ENCODE results near the gene MYBPC2.
"Not testable (repeated sequence)": the region's sequence is repeated elsewhere in the genome, so short reads cannot be mapped to it uniquely, and the experiment has no call there.

Gene MYBPC2

DNA sequence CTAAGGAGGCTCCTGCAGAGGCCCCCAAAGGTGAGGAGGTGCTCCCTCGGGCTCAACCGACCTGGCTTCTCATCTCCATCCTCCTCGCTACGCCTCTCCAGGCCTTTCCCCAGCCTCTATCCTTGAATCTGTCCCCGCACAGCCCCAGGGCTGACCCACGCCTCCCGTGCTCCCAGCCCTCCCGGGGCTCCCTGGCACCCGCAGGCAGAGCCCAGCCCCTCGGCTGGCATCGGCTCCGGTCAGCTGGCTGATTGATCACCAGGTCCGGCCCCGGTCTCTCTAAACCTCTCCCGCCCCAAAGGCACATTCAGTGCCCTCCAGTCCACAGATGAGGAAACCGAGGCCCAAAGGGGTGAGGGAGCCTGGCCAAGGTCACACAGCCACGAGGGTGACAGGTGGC lies 2.5 kb downstream of the MYBPC2 start:
- DNase-seq (ENCODE audit: extremely low read depth, insufficient read length), result no peak
- no peaks in the 10 kb centered on the region for H3K36me3 ChIP-seq (ENCODE audit: control insufficient read depth, insufficient read depth, low read length)
- H3K4me3 ChIP-seq (replicated peaks; ENCODE audit: low read depth, low read length), result no peak overlapping the region
- TF ChIP-seq, protein P1, sequence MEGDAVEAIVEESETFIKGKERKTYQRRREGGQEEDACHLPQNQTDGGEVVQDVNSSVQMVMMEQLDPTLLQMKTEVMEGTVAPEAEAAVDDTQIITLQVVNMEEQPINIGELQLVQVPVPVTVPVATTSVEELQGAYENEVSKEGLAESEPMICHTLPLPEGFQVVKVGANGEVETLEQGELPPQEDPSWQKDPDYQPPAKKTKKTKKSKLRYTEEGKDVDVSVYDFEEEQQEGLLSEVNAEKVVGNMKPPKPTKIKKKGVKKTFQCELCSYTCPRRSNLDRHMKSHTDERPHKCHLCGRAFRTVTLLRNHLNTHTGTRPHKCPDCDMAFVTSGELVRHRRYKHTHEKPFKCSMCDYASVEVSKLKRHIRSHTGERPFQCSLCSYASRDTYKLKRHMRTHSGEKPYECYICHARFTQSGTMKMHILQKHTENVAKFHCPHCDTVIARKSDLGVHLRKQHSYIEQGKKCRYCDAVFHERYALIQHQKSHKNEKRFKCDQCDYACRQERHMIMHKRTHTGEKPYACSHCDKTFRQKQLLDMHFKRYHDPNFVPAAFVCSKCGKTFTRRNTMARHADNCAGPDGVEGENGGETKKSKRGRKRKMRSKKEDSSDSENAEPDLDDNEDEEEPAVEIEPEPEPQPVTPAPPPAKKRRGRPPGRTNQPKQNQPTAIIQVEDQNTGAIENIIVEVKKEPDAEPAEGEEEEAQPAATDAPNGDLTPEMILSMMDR (IDR thresholded peaks at IDR 0.05; ENCODE audit: insufficient read depth, low read length, poor library complexity, severe bottlenecking), result no peak
- H3K27me3 ChIP-seq (replicated peaks; ENCODE audit: control insufficient read depth, insufficient read depth, low read length), result no peaks in the 10 kb centered on the region

- Histone ChIP-seq H3K36me3 (ENCODE audit: control insufficient read depth, insufficient read depth, low read length) (no peaks in the 10 kb centered on the region), H3K4me3 (replicated peaks; ENCODE audit: low read depth, low read length) (no peak overlapping the region), H3K27me3 (replicated peaks; ENCODE audit: control insufficient read depth, insufficient read depth, low read length) (no peaks in the 10 kb centered on the region)
- TF ChIP-seq, protein P1 (IDR thresholded peaks at IDR 0.05; ENCODE audit: insufficient read depth, low read length, poor library complexity, severe bottlenecking), result no peak
- DNase-seq (ENCODE audit: extremely low read depth, insufficient read length), result no peak
Measured at GRCh38 chr19:50435627-50436026, 2.9 kb downstream of the MYBPC2 start.

GRCh38 chr19:50437862-50438449 lies 5.3 kb downstream of the MYBPC2 start:
- H3K27me3 ChIP-seq (replicated peaks; ENCODE audit: control insufficient read depth, insufficient read depth, low read length), result no peaks in the 10 kb centered on the region
- no peak for DNase-seq (ENCODE audit: extremely low read depth, insufficient read length)
- no peaks in the 10 kb centered on the region for H3K36me3 ChIP-seq (ENCODE audit: control insufficient read depth, insufficient read depth, low read length)
- H3K4me3 ChIP-seq (replicated peaks; ENCODE audit: low read depth, low read length), result no peak overlapping the region
- TF ChIP-seq, protein P1 (IDR thresholded peaks at IDR 0.05; ENCODE audit: insufficient read depth, low read length, poor library complexity, severe bottlenecking), result no peak

DNA sequence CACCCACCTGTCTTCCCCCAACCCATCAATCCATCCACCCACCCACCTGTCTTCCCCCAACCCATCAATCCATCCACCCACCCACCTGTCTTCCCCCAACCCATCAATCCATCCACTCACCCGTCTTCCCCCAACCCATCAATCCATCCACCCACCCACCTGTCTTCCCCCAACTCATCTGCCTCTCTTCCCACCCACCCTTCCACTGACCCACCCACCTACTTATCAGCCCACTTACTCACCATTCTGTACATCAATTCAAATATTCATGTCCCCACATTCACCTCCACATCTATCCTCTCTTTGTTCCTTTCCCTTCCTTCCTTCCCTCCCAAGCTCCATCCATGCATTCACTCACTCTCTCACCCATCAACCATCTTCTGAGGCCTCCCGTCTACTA lies 6.4 kb downstream of the MYBPC2 start:
- DNase-seq (ENCODE audit: extremely low read depth, insufficient read length); H3K4me3 ChIP-seq (replicated peaks; ENCODE audit: low read depth, low read length); H3K36me3 ChIP-seq (ENCODE audit: control insufficient read depth, insufficient read depth, low read length); H3K27me3 ChIP-seq (replicated peaks; ENCODE audit: control insufficient read depth, insufficient read depth, low read length): not testable (repeated sequence)

GRCh38 chr19:50444059-50444458 lies 11.4 kb downstream of the MYBPC2 start:
- no peak for DNase-seq (ENCODE audit: extremely low read depth, insufficient read length)
- no peaks in the 10 kb centered on the region for H3K27me3 ChIP-seq (replicated peaks; ENCODE audit: control insufficient read depth, insufficient read depth, low read length)
- no peaks in the 10 kb centered on the region for H3K36me3 ChIP-seq (ENCODE audit: control insufficient read depth, insufficient read depth, low read length)
- no peak overlapping the region for H3K4me3 ChIP-seq (replicated peaks; ENCODE audit: low read depth, low read length)
- TF ChIP-seq, protein P1 (IDR thresholded peaks at IDR 0.05; ENCODE audit: insufficient read depth, low read length, poor library complexity, severe bottlenecking), result no peak

- H3K36me3 ChIP-seq (ENCODE audit: control insufficient read depth, insufficient read depth, low read length), result no peaks in the 10 kb centered on the region
- no peak for DNase-seq (ENCODE audit: extremely low read depth, insufficient read length)
- no peak overlapping the region for H3K4me3 ChIP-seq (replicated peaks; ENCODE audit: low read depth, low read length)
- TF ChIP-seq, protein P1 (IDR thresholded peaks at IDR 0.05; ENCODE audit: insufficient read depth, low read length, poor library complexity, severe bottlenecking), result no peak
- H3K27me3 ChIP-seq (replicated peaks; ENCODE audit: control insufficient read depth, insufficient read depth, low read length), result no peaks in the 10 kb centered on the region
Measured at GRCh38 chr19:50447053-50447452, 14.4 kb downstream of the MYBPC2 start.
